ENCODE measurements around the gene GZMM.

- TF ChIP-seq CTCF (conservative IDR thresholded peaks at IDR 0.05; ENCODE audit: low read depth, low read length) = 0 out of 2 replicates have a peak, but pooled peaks have one; percentile 15
- TF ChIP-seq EZH2 (IDR thresholded peaks at IDR 0.05; ENCODE audit: low read length, unreplicated experiment) = no peak
Observed at GRCh38 chr19:535017-535835, 8.6 kb upstream of the GZMM start.

All from PC-3 (cell line).